HG03354 (cell line): ENCODE data around the gene CYP4F3.
"Not testable (repeated sequence)": the region's sequence is repeated elsewhere in the genome, so short reads cannot be mapped to it uniquely, and the experiment has no call there.

Experiments used
- ATAC-seq: cut with Tn5 transposase; IDR thresholded peaks from one replicate; pipeline ENCODE4 v1.9.1; 2021; ENCODE audit warnings: mild to moderate bottlenecking; ENCODE audit not compliant: unreplicated experiment, poor library complexity, severe bottlenecking

Gene CYP4F3

GRCh38 chr19:15656467-15656866 is 15.8 kb downstream of the CYP4F3 start:
- no peak for ATAC-seq

- ATAC-seq = no peak
These were observed 22.6 kb downstream of the CYP4F3 start for GRCh38 chr19:15663247-15663646.

- ATAC-seq = no peak
These were observed 25.5 kb downstream of the CYP4F3 start for GRCh38 chr19:15666186-15666585.

GRCh38 chr19:15666883-15667282 is 26.2 kb downstream of the CYP4F3 start:
- ATAC-seq = no peak

GRCh38 chr19:15669440-15669839 is 28.7 kb downstream of the CYP4F3 start:
- ATAC-seq = no peak

DNA sequence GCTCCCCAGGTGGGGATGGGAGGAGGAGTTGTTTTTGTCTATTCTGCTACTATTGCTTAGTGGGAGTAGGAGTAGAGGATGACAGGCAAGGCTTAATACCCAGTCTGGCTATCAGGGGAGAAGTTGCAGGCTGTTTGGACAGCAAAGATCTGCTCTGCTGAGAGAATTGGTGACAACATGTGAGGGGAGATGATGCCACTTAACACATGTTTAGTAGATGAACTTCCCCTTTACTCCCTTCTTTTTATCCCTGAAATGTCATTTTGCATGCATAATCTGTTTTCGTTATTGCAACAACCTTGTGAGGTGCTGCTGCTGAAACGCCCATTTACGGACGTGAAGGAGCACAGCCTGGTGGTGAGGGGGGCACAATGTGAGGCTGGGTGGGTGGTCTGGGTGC is 29.2 kb downstream of the CYP4F3 start:
- ATAC-seq = no peak

DNA sequence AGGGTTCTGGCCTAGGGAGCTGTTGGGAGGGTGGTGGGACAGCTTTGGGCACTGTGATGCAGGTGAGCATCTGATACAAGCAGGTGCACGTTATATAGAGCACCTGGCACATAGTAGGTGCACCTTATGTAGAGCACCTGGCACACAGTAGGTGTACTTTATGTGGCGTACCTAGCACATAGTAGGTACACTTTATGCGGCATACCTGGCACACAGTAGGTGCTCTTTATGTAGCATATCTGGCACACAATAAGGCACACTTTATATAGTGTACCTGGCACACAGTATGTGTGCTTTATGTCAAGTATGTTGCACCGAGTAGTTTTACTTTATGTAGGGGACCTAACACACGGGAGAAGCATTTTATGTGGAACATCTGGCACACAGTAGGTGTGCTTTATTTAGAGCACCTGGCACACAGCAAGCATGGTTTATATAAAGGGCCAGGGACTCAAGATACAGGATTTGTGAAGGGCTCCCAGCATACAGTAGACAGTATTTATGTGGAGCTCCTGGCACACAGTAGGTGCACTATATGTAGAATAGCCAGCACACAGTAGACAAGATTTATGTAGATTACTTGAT is 30.6 kb downstream of the CYP4F3 start:
- ATAC-seq = no peak

DNA sequence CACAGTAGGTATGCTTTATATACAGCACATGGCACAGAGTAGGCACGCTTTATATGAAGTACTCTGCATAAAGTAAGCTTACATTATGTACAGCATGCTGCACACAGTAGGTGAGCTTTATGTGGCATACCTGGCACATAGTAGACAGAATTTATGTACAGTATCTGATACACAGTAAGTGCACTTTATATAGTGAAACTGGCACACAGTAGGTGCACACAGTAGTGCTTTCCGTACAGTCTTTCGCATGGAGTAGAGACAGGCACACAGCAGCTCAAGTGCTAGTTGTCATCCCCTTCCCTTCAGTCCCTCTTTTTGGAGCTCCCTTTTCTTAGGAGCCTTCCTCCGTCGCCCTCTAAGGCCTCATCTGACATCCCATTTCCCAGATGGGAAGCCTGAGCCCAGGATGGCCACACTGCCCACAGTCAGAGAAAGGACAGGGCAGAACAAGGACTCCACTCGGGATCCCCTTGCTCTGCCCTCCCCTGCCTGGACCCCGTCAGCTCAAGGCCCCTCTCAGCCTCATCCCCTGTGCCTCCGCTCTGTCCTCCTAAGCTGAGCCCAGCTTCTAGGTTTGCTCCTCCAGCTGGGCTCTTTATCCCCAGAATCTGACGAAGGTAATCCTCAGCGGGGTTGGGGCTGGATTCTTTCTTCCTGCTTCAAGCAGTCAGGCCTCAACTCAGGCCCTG is 31.3 kb downstream of the CYP4F3 start:
- no peak for ATAC-seq

GRCh38 chr19:15672580-15673175 is 32.0 kb downstream of the CYP4F3 start, which contains the start of gene CYP4F12:
Gene CYP4F12, plus strand, starts transcription at chr19:15673087. Its CDS starts 443 bp downstream, at chr19:15673530.
- no peak for ATAC-seq

- ATAC-seq = no peak
These were observed 32.5 kb downstream of the CYP4F3 start for GRCh38 chr19:15673176-15673654.

- ATAC-seq = no peak
These were observed 34.9 kb downstream of the CYP4F3 start for GRCh38 chr19:15675560-15675959.

DNA sequence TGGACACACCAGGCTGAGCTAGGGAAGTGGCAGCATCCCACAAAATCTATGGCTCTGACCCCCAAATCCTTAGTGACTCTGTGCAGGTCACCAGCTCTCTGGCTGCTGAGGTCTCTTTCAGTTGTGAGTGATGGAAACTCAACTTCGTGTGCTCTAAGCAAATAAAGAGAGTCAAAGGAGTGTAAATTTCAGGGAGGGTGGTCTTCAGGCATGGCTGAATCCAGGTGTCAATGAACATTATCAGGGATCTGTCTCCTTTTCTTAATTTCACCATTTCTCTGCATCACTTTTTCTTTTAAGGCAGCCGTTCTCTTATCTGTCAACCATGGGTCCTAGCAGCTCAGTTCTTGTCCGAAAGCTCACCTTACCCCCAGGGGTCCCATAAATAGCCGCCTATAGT is 38.4 kb downstream of the CYP4F3 start:
- ATAC-seq = no peak

- not testable (repeated sequence) for ATAC-seq
These were observed 39.2 kb downstream of the CYP4F3 start for GRCh38 chr19:15679865-15680264.

- ATAC-seq = no peak
These were observed 40.0 kb downstream of the CYP4F3 start for GRCh38 chr19:15680478-15681322.

GRCh38 chr19:15683411-15683810 is 42.7 kb downstream of the CYP4F3 start:
- no peak for ATAC-seq

- no peak for ATAC-seq
These were observed 44.1 kb downstream of the CYP4F3 start for GRCh38 chr19:15684828-15685227.

DNA sequence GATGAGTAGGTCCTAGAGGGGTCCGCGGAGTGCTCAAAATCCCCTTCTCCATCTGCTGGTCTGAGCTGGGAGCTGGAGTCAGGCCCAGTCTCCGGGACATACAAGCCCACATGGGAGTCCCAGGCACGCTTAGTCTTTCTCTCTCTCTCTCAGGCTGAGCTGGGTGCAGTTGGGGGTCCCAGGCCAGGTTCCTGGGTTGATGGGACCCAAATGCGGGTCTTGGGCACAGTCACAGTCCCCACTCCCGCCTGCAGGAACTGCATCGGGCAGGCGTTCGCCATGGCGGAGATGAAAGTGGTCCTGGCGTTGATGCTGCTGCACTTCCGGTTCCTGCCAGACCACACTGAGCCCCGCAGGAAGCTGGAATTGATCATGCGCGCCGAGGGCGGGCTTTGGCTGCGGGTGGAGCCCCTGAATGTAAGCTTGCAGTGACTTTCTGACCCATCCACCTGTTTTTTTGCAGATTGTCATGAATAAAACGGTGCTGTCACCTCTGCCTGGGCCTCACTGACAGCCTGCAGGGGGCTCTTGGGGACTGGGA is 56.0 kb downstream of the CYP4F3 start:
- ATAC-seq = no peak

GRCh38 chr19:15701757-15702533 is 61.2 kb downstream of the CYP4F3 start:
- ATAC-seq = no peak

DNA sequence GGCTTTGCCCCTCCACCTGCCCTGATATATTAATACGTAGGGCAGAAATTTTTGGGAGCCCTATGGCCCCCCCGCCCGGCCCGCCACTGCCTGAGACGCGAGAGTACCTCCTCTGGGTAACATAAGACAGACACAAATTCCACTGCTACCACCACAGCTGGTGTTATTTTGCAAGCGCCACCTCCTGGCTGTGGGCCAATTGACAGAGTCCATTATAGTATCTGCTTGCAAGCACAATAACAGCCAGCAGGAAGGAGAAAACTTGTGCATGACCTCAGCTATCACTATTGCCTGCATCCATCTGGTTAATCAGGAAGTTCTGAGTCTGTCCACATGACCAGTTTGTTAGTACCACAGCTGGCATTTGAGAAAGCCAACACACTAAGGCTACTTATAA is 61.8 kb downstream of the CYP4F3 start:
- ATAC-seq = no peak
